ENCODE data around the gene FYB2.

The FYB2 gene

GRCh38 chr1:56819387-56819899, at the start of gene FYB2:
Gene FYB2 (minus strand): TSS chr1:56819404. CDS start chr1:56819290, 114 bp downstream.
- DNase-seq (ENCODE audit: low read depth) = no peak
- TF ChIP-seq CTCF (IDR thresholded peaks at IDR 0.05; ENCODE audit: low read depth, low read length, missing control alignments) = no peak
- H3K4me3 ChIP-seq (ENCODE audit: low read depth, low read length) = no peak within 1 kb of the TSS

DNA sequence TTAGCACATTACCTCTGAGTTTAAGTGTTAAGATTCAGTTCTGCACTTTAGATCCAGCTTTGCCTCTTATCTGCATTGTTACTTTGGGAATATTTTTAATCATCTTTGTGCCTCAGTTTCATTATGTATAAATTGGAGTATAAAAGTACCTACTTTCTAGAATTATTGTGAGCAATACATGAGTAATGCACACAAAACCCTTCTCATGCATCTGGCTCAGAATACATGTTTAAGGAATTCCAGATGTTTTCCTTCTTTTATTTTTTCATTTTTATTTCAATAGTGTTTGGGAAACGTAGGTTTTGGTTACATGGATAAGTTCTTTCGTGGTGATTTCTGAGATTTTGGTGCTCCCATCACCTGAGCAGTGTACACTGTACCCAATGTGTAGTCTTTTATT, 49.6 kb upstream of the FYB2 start:
- no peak overlapping the region for H3K4me3 ChIP-seq (ENCODE audit: low read depth, low read length)
- DNase-seq (ENCODE audit: low read depth) = no peak
- no peak for TF ChIP-seq CTCF (IDR thresholded peaks at IDR 0.05; ENCODE audit: low read depth, low read length, missing control alignments)

DNA sequence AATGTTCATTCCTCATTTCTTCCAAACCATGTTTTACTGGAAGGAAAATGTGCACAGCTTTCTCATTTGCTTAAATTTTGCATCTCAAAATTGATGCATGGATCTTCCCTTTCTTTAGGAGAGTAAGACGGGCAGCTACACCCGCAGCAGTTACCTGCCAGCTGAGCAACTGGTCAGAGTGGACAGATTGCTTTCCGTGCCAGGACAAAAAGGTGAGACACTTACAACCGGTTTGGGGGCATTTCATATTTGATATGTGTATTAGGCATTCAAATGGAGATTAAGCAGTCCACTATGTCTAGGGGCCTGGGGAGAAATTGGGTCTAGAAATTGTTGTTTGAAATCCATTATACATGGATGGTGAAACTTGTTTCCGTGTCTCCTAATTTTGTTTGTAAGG, 48.3 kb upstream of the FYB2 start:
- H3K4me3 ChIP-seq (ENCODE audit: low read depth, low read length) = no peak overlapping the region
- DNase-seq (ENCODE audit: low read depth) = no peak
- TF ChIP-seq CTCF (IDR thresholded peaks at IDR 0.05; ENCODE audit: low read depth, low read length, missing control alignments) = no peak

- TF ChIP-seq CTCF (IDR thresholded peaks at IDR 0.05; ENCODE audit: low read depth, low read length, missing control alignments) = no peak
- no peak for DNase-seq (ENCODE audit: low read depth)
- H3K4me3 ChIP-seq (ENCODE audit: low read depth, low read length) = no peak overlapping the region
These were observed 47.5 kb upstream of the FYB2 start for GRCh38 chr1:56866656-56867055.

DNA sequence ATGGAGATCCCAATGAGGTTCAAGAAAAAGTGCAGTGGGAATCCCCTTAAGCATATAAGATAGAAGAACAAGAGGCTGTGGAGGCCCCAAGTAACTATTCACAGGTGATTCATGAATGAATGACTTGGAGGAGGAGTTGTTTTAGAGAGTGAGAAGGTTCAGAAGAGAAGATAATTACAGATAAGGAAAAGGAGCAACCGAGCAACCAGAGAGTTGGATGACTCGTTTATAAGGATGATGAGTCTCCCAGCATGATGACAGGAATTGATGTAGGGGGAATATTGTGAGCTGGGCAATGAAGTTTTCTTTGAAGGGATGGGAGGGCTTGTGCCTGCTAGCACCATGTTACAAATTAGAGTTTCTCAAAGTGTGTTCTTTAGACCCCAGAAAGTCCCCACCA, 45.2 kb upstream of the FYB2 start:
- no peak for DNase-seq (ENCODE audit: low read depth)
- no peak overlapping the region for H3K4me3 ChIP-seq (ENCODE audit: low read depth, low read length)
- TF ChIP-seq CTCF (IDR thresholded peaks at IDR 0.05; ENCODE audit: low read depth, low read length, missing control alignments) = no peak

DNA sequence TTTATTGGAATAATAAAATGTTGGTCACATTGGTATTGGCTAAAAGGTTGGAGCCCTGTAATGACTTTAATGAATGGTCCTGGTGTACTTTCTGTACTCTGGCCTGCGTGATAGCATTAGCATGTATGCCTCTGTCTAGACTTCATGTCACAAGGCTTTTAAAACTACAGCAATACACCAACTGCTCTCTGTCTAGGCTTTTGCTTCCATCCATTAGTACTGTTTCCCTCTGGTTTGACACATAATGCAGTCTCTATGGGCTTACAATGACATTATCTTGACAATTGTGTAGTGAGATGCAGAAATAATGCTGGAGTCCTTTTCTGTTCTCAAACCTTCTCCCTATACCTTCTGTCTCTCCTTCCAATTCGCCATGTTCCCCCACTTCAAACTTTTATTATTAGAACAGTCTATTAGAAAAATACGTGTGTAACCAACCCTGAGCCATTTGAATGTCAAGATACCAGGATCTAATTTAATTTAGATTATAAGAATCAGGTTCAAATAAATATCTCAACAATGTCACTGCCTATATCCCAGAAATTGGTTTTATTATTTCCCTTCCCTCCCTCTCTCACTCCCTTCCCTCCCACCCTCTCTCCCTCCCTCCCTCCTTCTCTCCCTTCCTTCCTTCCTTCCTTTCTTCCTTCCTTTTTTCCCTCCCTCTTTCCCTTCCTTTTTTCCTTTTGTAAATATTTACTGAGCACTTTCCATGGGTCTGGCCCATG, 44.2 kb upstream of the FYB2 start:
- no peak for TF ChIP-seq CTCF (IDR thresholded peaks at IDR 0.05; ENCODE audit: low read depth, low read length, missing control alignments)

GRCh38 chr1:56859287-56859686, 40.1 kb upstream of the FYB2 start:
- H3K4me3 ChIP-seq (ENCODE audit: low read depth, low read length) = no peak overlapping the region
- no peak for TF ChIP-seq CTCF (IDR thresholded peaks at IDR 0.05; ENCODE audit: low read depth, low read length, missing control alignments)
- DNase-seq (ENCODE audit: low read depth) = no peak

More for the DNA sequence above, 44.2 kb upstream of the FYB2 start:
- no peak overlapping the region for H3K4me3 ChIP-seq (ENCODE audit: low read depth, low read length)
- DNase-seq (ENCODE audit: low read depth) = no peak
